ENCODE measurements around the gene TNRC18. TPM values are rescaled to one million over a fixed set of nuclear protein-coding genes. Genes with fewer than 3 reads are reported as not detected.
"Not testable (repeated sequence)": the region's sequence is repeated elsewhere in the genome, so short reads cannot be mapped to it uniquely, and the experiment has no call there.

Gene TNRC18
- polyA plus RNA-seq, 1 of the 3 experiments (the other 2 are of a cell fraction), result 34.4 TPM

GRCh38 chr7:5274441-5274840 lies 149.2 kb downstream of the TNRC18 start (continued):
- TF ChIP-seq YY1 (IDR thresholded peaks at IDR 0.05; ENCODE audit: low read depth) (no peak), NRF1 (IDR thresholded peaks at IDR 0.05; ENCODE audit: low read depth, low read length) (no peak)

GRCh38 chr7:5273831-5274405 lies 149.7 kb downstream of the TNRC18 start:
- H3K9me2 ChIP-seq; H3F3A ChIP-seq (replicated peaks; ENCODE audit: insufficient read depth); CTCF ChIA-PET; H4K20me1 ChIP-seq (ENCODE audit: insufficient read depth); H2AFZ ChIP-seq (ENCODE audit: low read depth); H3K9ac ChIP-seq; H3K4me3 ChIP-seq (ENCODE audit: low read depth in 2 of 2, low read length in 1 of 2); POLR2A ChIA-PET; H3K27me3 ChIP-seq (ENCODE audit: insufficient read depth); H3K36me3 ChIP-seq (replicated peaks in 1 of 2; ENCODE audit: control insufficient read depth in 1 of 2, insufficient read depth in 2 of 2, low read length in 1 of 2); H3K9me3 ChIP-seq; DNase-seq; H3K79me2 ChIP-seq (ENCODE audit: insufficient read depth); H3K4me2 ChIP-seq; H3K27ac ChIP-seq (ENCODE audit: low read depth in 2 of 2, low read length in 1 of 2): not testable (repeated sequence)
- WGBS (ENCODE audit: low lambda C conversion rate), result 73% methylated on average over 18 of the region's 18 CpGs
- peaks cover 0 to 23% of the 10 kb centered on the region in 2 experiments; a peak in 1 of 4 replicates for H3K4me1 ChIP-seq (ENCODE audit: control insufficient read depth in 1 of 2, insufficient read depth in 2 of 2, low read depth in 1 of 2, low read length in 1 of 2)

- no peaks in the 10 kb centered on the region for H3K27me3 ChIP-seq (ENCODE audit: insufficient read depth)
- no peaks in the 10 kb centered on the region for H4K20me1 ChIP-seq (ENCODE audit: insufficient read depth)
- no peak overlapping the region for H3K4me3 ChIP-seq (ENCODE audit: low read depth in 2 of 2, low read length in 1 of 2)
- no peaks in the 10 kb centered on the region for H3K36me3 ChIP-seq (replicated peaks in 1 of 2; ENCODE audit: control insufficient read depth in 1 of 2, insufficient read depth in 2 of 2, low read length in 1 of 2)
- TF ChIP-seq ZBTB33 (IDR thresholded peaks at IDR 0.05; ENCODE audit: borderline replicate concordance, low read depth) (no peak), NFIC (IDR thresholded peaks at IDR 0.05; ENCODE audit: borderline replicate concordance) (no peak), GABPA (IDR thresholded peaks at IDR 0.05; ENCODE audit: low read depth) (no peak), FOXJ3 (CRISPR knock-in tag; IDR thresholded peaks at IDR 0.05) (no peak)
- H3K9me3 ChIP-seq, result no peaks in the 10 kb centered on the region
- H3K9ac ChIP-seq, result no peak overlapping the region
- ChIA-PET CTCF (interaction anchor here (1.9 kb wide), 1 partner anchor 30 kb away, joined by 6 read pairs; no protein-coding TSS in a partner anchor), POLR2A (no interaction called here)
- no peaks in the 10 kb centered on the region for H3K79me2 ChIP-seq (ENCODE audit: insufficient read depth)
- no peak overlapping the region for H2AFZ ChIP-seq (ENCODE audit: low read depth)
- H3K9me2 ChIP-seq, result no peaks in the 10 kb centered on the region
- no peak for DNase-seq
- 54% methylated on average over 6 of the region's 6 CpGs for WGBS (ENCODE audit: low lambda C conversion rate)
- no peak overlapping the region for H3K27ac ChIP-seq (ENCODE audit: low read depth in 2 of 2, low read length in 1 of 2)
- H3F3A ChIP-seq (replicated peaks; ENCODE audit: insufficient read depth), result no peaks in the 10 kb centered on the region
- H3K4me2 ChIP-seq, result no peak overlapping the region
- peaks cover 0 to 12% of the 10 kb centered on the region in 2 experiments; a peak in 1 of 4 replicates for H3K4me1 ChIP-seq (ENCODE audit: control insufficient read depth in 1 of 2, insufficient read depth in 2 of 2, low read depth in 1 of 2, low read length in 1 of 2)
These were observed 152.8 kb downstream of the TNRC18 start for GRCh38 chr7:5270788-5271187.

GRCh38 chr7:5269992-5270657 lies 153.5 kb downstream of the TNRC18 start:
- DNase-seq; H3K27me3 ChIP-seq (ENCODE audit: insufficient read depth); H3K36me3 ChIP-seq (replicated peaks in 1 of 2; ENCODE audit: control insufficient read depth in 1 of 2, insufficient read depth in 2 of 2, low read length in 1 of 2); H3F3A ChIP-seq (replicated peaks; ENCODE audit: insufficient read depth); H3K9me3 ChIP-seq; H3K4me3 ChIP-seq (ENCODE audit: low read depth in 2 of 2, low read length in 1 of 2); H3K4me1 ChIP-seq (ENCODE audit: control insufficient read depth in 1 of 2, insufficient read depth in 2 of 2, low read depth in 1 of 2, low read length in 1 of 2); H3K9me2 ChIP-seq; POLR2A ChIA-PET; H3K79me2 ChIP-seq (ENCODE audit: insufficient read depth); H3K27ac ChIP-seq (ENCODE audit: low read depth in 2 of 2, low read length in 1 of 2); H2AFZ ChIP-seq (ENCODE audit: low read depth); H3K9ac ChIP-seq; H4K20me1 ChIP-seq (ENCODE audit: insufficient read depth); H3K4me2 ChIP-seq: not testable (repeated sequence)
- CTCF ChIA-PET, result interaction anchor here (1.9 kb wide), 1 partner anchor 30 kb away, joined by 6 read pairs; no protein-coding TSS in a partner anchor
- 68% methylated on average over 12 of the region's 12 CpGs for WGBS (ENCODE audit: low lambda C conversion rate)

GRCh38 chr7:5267829-5268228 lies 155.8 kb downstream of the TNRC18 start:
- DNase-seq; H3K4me1 ChIP-seq (ENCODE audit: control insufficient read depth in 1 of 2, insufficient read depth in 2 of 2, low read depth in 1 of 2, low read length in 1 of 2); H3F3A ChIP-seq (replicated peaks; ENCODE audit: insufficient read depth); H3K4me3 ChIP-seq (ENCODE audit: low read depth in 2 of 2, low read length in 1 of 2); POLR2A ChIA-PET; H3K79me2 ChIP-seq (ENCODE audit: insufficient read depth); H3K27ac ChIP-seq (ENCODE audit: low read depth in 2 of 2, low read length in 1 of 2); H3K9me2 ChIP-seq; H4K20me1 ChIP-seq (ENCODE audit: insufficient read depth); H3K4me2 ChIP-seq; H3K9ac ChIP-seq; H3K9me3 ChIP-seq; H3K27me3 ChIP-seq (ENCODE audit: insufficient read depth); H3K36me3 ChIP-seq (replicated peaks in 1 of 2; ENCODE audit: control insufficient read depth in 1 of 2, insufficient read depth in 2 of 2, low read length in 1 of 2); H2AFZ ChIP-seq (ENCODE audit: low read depth): not testable (repeated sequence)
- 76% methylated on average over 8 of the region's 8 CpGs for WGBS (ENCODE audit: low lambda C conversion rate)
- CTCF ChIA-PET, result interaction anchor here (1.6 kb wide), 1 partner anchor 28 kb away, joined by 6 read pairs; no protein-coding TSS in a partner anchor

Measured in SK-N-SH (cell line).